ELF-1 (cell line): ENCODE results near the gene RNF227.

Experiments
- DNase-seq: peaks from one replicate; pipeline ENCODE4 v3.0.0-alpha.2; 2016; ENCODE audit warnings: low read depth, low spot score

Gene RNF227

DNA sequence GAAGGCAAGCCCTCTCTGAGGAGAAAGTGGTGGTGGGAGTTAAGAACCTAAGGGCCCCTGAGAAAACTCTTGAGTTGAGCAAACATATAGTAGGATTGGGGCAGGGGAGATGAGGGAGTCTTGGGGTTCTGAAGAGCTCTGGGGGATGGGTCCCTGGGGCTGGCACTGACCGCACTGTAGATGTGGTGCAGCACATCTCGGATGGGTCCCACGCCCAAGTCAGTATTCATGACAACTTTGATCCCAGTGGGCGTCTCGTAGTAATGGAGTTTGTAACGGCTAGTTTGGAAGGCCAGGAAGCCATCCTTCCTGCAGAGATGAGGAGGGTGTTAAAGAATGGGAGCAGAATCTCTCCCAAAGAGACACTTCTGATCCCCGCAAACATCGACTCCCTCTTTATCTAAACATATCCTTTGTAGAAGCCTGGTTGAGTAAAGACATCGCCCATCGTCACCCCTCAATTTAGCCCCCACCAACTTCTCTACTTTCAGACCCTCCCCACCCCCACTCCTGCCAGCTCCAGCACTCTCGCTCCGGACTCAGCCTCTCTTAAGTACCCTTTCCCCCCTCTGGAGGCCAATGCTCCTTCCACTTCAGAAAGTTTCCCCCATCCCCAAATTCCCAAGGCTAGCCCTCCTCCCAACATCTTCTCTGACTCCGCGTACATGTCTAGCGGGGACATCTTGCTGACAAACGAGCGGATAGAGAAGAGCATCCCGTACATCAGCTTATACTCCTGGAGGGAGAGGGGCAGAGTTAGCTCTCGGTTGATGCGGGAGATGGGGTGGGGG is 14.9 kb upstream of the RNF227 start:
- DNase-seq, result no peak

- DNase-seq, result peak; percentile 85
Measured at GRCh38 chr17:7929158-7930023, 13.3 kb upstream of the RNF227 start, which contains the start of gene KCNAB3. KCNAB3 (minus strand) TSS chr17:7929856; CDS start chr17:7929435, 421 bp downstream.

DNA sequence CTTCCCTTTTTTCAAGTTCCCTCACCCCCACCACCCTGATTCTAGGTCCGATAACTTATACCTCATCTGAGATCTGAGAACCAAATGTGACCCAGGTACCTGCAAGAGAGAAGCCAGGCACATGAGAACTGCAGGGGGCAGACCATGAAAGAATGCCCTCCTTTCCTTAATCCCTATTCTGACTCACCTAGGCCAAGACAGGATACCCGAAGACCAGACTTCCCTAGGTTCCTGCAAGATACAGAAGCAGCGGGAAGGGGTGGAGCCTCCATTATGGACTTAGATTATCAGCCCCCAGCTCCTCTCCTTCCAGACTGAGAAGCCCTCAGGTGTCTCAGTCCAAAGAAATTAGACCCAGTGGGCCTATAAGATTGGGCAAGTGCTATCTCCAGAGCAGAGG is 11.5 kb upstream of the RNF227 start:
- DNase-seq, result no peak

GRCh38 chr17:7922845-7923628 is 6.9 kb upstream of the RNF227 start:
- peak; percentile 87 for DNase-seq

- DNase-seq, result no peak
Measured at GRCh38 chr17:7922269-7922844, 6.3 kb upstream of the RNF227 start.

- DNase-seq, result no peak
Measured at GRCh38 chr17:7916808-7917207, 719 bp upstream of the RNF227 start.

- no peak for DNase-seq
Measured at GRCh38 chr17:7916385-7916682, 245 bp upstream of the RNF227 start.

- DNase-seq, result no peak
Measured at GRCh38 chr17:7915179-7915610, 894 bp downstream of the RNF227 start.

DNA sequence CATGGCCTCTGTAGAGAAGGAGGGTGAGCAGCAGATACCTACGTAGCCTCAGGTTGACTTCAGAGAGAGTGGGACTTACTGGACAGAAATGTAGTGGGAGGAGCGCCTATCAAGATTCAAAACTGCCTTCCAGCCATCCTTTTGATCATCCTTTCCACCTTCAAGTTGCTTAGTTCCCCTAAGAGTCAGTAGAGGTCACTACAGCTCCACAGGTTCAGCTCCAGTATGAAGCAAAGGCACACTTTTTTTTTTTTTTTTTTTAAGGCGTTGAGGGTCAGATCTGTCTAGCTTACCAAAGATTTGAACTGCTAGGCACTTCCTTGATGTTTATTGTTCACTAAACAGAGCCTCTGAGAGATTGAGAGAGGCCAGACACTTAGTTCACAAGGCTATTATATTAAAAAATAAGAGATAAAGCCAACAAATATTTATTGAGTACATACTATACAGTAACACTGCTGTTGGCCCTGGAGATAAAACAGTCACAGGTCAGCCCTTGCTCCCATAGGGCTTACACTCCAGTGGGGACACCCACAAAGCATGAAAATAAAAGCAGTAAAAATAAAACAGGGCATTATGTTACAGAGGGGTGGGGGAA is 3.1 kb downstream of the RNF227 start:
- peak; percentile 70 for DNase-seq

GRCh38 chr17:7911116-7911515 is 5.0 kb downstream of the RNF227 start:
- no peak for DNase-seq

DNA sequence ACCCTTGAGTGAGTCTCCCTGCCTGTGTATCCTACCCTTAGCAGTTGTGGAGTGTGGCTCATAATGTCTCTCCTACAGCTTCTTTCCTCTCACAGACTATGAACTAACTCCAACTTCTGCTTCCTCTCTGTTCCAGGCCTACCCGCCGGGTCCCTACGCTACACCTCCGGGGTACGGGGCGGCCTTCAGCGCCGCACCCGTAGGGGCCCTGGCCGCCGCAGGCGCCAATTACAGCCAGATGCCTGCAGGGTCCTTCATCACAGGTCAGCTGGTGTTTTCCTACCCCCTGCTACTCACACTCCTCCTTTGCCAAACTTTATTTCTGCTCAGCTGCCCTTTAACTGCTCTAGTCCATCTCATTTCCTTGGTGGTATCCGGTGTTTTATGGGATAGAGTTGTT is 5.4 kb downstream of the RNF227 start:
- DNase-seq, result no peak

DNA sequence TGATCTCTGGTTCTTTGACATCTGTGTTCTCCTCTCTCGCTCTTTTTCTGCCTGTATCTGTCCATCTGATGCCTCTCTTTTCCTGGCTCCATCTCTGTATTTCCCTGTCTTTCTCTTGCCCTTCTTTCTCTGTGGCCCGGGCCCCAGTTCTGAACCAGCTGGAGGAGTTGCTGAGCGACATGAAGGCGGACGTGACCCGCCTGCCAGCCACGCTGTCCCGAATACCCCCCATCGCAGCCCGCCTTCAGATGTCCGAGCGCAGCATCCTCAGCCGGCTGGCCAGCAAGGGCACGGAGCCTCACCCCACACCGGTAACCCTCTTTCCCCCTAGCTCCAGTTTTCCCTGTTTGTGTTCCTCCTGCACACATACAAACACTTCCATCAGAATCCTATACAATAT is 5.8 kb downstream of the RNF227 start:
- no peak for DNase-seq

DNA sequence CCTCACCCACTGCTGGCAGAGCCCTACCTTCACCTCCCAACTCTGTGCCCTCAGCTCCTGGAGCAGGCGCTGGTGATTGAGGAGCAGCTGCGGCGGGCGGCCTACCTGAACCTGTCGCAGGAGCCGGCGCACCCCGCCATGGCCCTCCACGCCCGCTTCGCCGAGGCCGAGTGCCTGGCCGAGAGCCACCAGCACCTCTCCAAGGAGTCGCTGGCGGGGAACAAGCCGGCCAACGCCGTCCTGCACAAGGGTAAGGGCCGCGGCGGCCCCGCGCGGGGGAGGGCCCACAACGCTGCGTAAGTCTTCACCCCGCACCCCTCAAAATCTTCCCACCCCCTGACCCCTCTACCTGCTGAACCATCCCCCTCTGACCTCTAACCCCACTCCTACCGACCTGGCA is 7.0 kb downstream of the RNF227 start:
- DNase-seq, result no peak

- peak; percentile 75 for DNase-seq
Measured at GRCh38 chr17:7903154-7904103, 12.7 kb downstream of the RNF227 start.

DNA sequence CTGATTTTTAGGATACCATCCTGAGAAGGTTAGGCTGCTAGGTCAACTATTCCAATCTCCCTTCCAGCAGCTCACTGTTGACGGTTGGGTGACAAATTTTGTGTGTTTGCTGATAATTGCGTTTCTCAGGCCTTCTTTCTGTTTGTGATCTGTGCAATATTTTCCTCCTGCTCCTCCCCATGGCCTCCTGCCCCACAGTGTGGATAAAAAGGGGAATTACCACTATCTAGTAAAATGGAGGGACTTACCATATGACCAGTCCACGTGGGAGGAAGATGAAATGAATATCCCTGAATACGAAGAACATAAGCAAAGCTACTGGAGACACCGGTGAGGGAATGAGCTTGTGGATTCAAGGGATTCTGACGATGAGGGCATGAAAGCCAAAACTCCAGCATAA is 18.3 kb downstream of the RNF227 start:
- no peak for DNase-seq

GRCh38 chr17:7897090-7897489 is 19.0 kb downstream of the RNF227 start:
- no peak for DNase-seq

- no peak for DNase-seq
Measured at GRCh38 chr17:7894866-7895265, 21.2 kb downstream of the RNF227 start.

DNA sequence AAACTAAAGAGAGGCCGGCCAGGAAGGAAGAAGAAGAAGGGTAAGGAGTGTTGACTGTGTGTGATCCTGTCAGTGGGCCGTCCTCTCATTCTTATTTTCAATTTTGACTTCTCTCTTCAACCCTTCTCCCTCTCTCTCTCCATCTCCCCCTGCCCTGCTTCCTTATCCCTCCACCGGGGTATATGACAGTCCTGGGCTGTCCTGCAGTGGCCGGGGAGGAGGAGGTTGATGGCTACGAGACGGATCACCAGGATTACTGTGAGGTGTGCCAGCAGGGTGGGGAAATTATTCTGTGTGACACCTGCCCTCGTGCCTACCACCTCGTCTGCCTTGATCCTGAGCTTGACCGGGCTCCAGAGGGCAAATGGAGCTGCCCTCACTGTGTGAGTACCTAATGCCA is 21.9 kb downstream of the RNF227 start:
- no peak for DNase-seq

GRCh38 chr17:7893187-7893880 is 22.8 kb downstream of the RNF227 start:
- DNase-seq, result no peak
